KBM-7 (cell line): ENCODE data around the gene PACRG.

Experiments used
- DNase-seq: peaks from one replicate; pipeline ENCODE4 v3.0.0-alpha.2; 2015
- in situ Hi-C: fragments of 300-500 bp; cut with MboI; formaldehyde crosslinking; loops from 2 replicates; pipeline ENCODE4 v1.14.3; 2020; ENCODE audit warnings: low sequenced_read_pairs, low pct_unique_long_range_greater_than_20kb, mixed read lengths

PACRG gene

GRCh38 chr6:163146036-163146435, 418.3 kb downstream of the PACRG start:
- in situ Hi-C loops = no loop called here
- DNase-seq = no peak

GRCh38 chr6:163147994-163148393, 420.2 kb downstream of the PACRG start:
- in situ Hi-C loops = no loop called here
- DNase-seq = no peak

- DNase-seq = no peak
- in situ Hi-C loops = no loop called here
Measured at GRCh38 chr6:163148451-163149278, 420.9 kb downstream of the PACRG start.

- DNase-seq = no peak
- in situ Hi-C loops = no loop called here
Measured at GRCh38 chr6:163149279-163149848, 421.6 kb downstream of the PACRG start.

- no peak for DNase-seq
- in situ Hi-C loops = no loop called here
Measured at GRCh38 chr6:163151212-163151611, 423.4 kb downstream of the PACRG start.

- no peak for DNase-seq
- in situ Hi-C loops = no loop called here
Measured at GRCh38 chr6:163152701-163153100, 424.9 kb downstream of the PACRG start.

GRCh38 chr6:163159110-163159509, 431.3 kb downstream of the PACRG start:
- in situ Hi-C loops = no loop called here
- DNase-seq = no peak

- DNase-seq = no peak
- in situ Hi-C loops = no loop called here
Measured at GRCh38 chr6:163159689-163160088, 431.9 kb downstream of the PACRG start.

- in situ Hi-C loops = no loop called here
- no peak for DNase-seq
Measured at GRCh38 chr6:163162007-163162873, 434.5 kb downstream of the PACRG start.

- in situ Hi-C loops = no loop called here
- DNase-seq = no peak
Measured at GRCh38 chr6:163162874-163163213, 435.1 kb downstream of the PACRG start.

GRCh38 chr6:163164175-163164900, 436.6 kb downstream of the PACRG start:
- no peak for DNase-seq
- in situ Hi-C loops = no loop called here

- in situ Hi-C loops = no loop called here
Measured at GRCh38 chr6:163165155-163165910, 437.6 kb downstream of the PACRG start.

GRCh38 chr6:163165922-163166321, 438.1 kb downstream of the PACRG start:
- DNase-seq = no peak
- in situ Hi-C loops = no loop called here

More at GRCh38 chr6:163165155-163165910, 437.6 kb downstream of the PACRG start:
- no peak for DNase-seq

- in situ Hi-C loops = no loop called here
- DNase-seq = no peak
Measured at GRCh38 chr6:163166507-163166906, 438.7 kb downstream of the PACRG start.

GRCh38 chr6:163169521-163169920, 441.7 kb downstream of the PACRG start:
- in situ Hi-C loops = no loop called here
- no peak for DNase-seq

GRCh38 chr6:163170294-163170883, 442.6 kb downstream of the PACRG start:
- in situ Hi-C loops = no loop called here

GRCh38 chr6:163173741-163174140, 446.0 kb downstream of the PACRG start:
- in situ Hi-C loops = no loop called here
- no peak for DNase-seq

More at GRCh38 chr6:163170294-163170883, 442.6 kb downstream of the PACRG start:
- DNase-seq = peak; percentile 61

GRCh38 chr6:163175301-163175700, 447.5 kb downstream of the PACRG start:
- in situ Hi-C loops = no loop called here
- no peak for DNase-seq
